ENCODE measurements around the gene EYA2.
A peak's percentile ranks its signal among the peaks of the same experiment; 100 is the strongest.
"Not testable (repeated sequence)": the region's sequence is repeated elsewhere in the genome, so short reads cannot be mapped to it uniquely, and the experiment has no call there.

The EYA2 gene

GRCh38 chr20:47198996-47199552 lies 304.4 kb downstream of the EYA2 start:
- Mint-ChIP-seq H3K4me3 (no peak overlapping the region), H3K9me3 (no peaks in the 10 kb centered on the region), H3K36me3 (no peaks in the 10 kb centered on the region), H3K4me1 (peaks cover 6% of the 10 kb centered on the region), H3K27ac (no peak overlapping the region)
- ATAC-seq (no peak), DNase-seq (ENCODE audit: low spot score in 2 of 2) (no peak)

- Mint-ChIP-seq H3K27ac (no peak overlapping the region), H3K9me3 (no peaks in the 10 kb centered on the region), H3K4me1 (peaks cover 6% of the 10 kb centered on the region), H3K4me3 (no peak overlapping the region), H3K36me3 (no peaks in the 10 kb centered on the region)
- DNase-seq (ENCODE audit: low spot score in 2 of 2) (no peak), ATAC-seq (no peak)
Observed at GRCh38 chr20:47201074-47201730, 306.6 kb downstream of the EYA2 start.

DNA sequence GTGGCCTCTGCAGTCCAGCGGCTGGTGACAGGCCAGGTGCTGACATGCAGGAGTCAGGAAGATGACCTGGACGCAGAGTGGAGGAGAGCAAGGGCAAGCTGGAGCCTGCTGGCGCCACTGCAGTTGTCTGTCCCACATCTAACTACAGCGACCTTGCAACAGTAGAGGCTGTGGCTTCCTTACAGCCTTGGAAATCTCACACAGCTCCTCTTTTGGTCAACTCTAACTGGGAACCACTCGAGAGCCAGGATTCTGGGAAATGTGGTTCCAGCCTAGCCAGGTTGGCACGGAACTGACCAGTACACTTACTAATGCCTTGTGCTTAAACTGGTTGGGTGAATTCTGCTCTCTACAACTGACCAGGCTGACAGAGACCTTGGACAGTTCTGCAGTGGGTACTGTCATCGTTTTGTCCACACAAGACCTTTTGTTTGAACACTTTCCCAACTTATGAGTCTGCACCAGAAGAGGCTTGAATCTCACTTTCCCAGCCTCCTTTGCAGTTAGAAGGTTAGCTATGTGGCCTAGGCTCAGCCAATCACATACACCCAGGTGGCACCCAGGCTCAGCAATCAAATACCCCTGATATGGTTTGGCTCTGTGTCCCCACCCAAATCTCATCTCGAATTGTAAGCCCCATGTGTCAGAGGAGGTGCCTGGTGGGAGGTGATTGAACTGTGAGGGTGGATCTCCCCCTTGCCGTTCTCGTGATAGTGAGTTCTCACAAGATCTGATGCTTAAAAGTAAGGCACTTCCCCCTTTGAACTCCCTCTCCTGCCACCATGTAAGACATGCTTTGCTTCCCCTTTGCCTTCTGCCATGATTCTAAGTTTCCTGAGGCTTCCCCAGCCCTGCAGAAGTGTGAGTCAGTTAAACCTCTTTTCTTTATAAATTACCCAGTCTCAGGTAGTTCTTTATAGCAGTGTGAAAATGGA lies 308.4 kb downstream of the EYA2 start:
- H3K36me3 Mint-ChIP-seq, result peaks cover 12% of the 10 kb centered on the region
- no peak for DNase-seq (ENCODE audit: low spot score in 2 of 2)
- no peak overlapping the region for H3K27ac Mint-ChIP-seq
- H3K4me1 Mint-ChIP-seq, result peaks cover 6% of the 10 kb centered on the region
- H3K9me3 Mint-ChIP-seq, result no peaks in the 10 kb centered on the region
- no peak overlapping the region for H3K4me3 Mint-ChIP-seq
- ATAC-seq, result no peak

DNA sequence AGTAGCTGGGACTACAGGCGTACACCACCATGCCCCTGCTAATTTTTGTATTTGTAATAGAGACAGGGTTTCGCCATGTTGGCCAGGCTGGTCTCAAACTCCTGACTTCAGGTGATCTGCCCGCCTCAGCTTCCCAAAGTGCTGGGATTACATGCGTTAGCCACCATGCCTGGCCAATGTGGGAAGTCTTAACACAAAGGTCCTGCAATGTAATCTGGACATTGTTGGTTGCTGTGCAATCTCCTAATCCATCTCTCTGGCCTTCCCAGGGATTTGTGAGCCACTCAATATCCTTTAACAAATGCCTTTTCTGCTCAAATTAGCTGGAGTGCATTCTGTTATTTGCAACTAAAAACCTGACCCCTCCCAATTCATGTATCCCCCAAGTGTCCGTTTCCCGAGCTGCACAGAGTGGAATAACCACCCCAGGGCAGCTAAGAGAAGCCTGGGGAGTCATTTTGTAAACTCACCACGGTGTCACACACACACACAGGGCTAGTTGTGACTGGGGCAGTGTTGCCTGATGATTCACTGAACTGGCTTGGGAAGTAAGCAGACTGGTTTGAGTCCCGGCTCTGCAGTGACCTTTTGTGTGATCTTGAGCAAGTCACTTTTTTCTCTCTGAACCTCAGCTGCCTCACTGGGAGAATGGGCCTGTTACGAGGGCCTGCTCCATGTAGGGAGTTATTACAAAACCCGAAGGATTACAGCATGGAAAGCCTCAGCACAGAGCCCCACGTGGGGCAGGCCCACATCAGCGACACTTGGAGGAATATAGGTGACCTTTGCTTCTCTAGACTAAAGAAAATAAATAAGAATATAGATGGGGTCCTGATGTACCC lies 309.6 kb downstream of the EYA2 start:
- Mint-ChIP-seq H3K9me3 (no peaks in the 10 kb centered on the region), H3K36me3 (peaks cover 12% of the 10 kb centered on the region), H3K4me3 (no peak overlapping the region), H3K27ac (no peak overlapping the region), H3K4me1 (no peaks in the 10 kb centered on the region)
- peak; percentile 43 for ATAC-seq
- no peak for DNase-seq (ENCODE audit: low spot score in 2 of 2)

GRCh38 chr20:47204850-47205122 lies 310.1 kb downstream of the EYA2 start:
- not testable (repeated sequence) for H3K4me1 Mint-ChIP-seq; H3K4me3 Mint-ChIP-seq; ATAC-seq; H3K9me3 Mint-ChIP-seq; H3K27ac Mint-ChIP-seq; DNase-seq (ENCODE audit: low spot score in 2 of 2)
- H3K36me3 Mint-ChIP-seq, result peaks cover 12% of the 10 kb centered on the region

DNA sequence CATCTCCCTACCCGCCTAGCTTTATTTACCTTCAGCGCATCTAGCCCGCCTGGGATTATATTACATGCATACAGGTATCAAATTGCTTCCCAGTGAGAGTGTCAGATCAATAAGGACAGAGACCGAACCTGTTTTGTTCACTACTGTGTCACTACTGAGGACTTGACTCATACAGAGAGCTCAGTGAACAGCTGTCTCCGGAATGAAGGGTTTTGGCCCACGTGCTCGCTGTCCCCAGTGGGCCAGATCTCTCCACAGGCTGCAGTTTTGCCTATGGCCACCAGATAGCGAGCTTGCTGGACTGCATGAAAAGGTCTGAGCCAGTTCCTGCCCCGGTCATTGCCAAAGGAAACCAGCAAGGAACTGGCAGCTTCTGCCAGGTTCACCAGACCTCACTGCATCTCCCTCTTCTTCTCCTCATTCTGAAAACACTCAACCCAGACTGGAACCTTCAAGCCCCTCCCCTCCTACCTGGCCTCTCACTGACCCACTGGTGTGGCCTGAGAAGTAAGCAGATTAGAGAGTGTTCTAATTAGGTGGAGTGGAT lies 311.0 kb downstream of the EYA2 start:
- no peak overlapping the region for H3K27ac Mint-ChIP-seq
- H3K36me3 Mint-ChIP-seq, result peaks cover 12% of the 10 kb centered on the region
- DNase-seq (ENCODE audit: low spot score in 2 of 2) (no peak), ATAC-seq (peak; percentile 31)
- H3K4me1 Mint-ChIP-seq, result no peaks in the 10 kb centered on the region
- no peak overlapping the region for H3K4me3 Mint-ChIP-seq
- H3K9me3 Mint-ChIP-seq, result no peaks in the 10 kb centered on the region

GRCh38 chr20:47206552-47206951 lies 311.9 kb downstream of the EYA2 start:
- not testable (repeated sequence) for H3K9me3 Mint-ChIP-seq; H3K4me1 Mint-ChIP-seq; DNase-seq (ENCODE audit: low spot score in 2 of 2); ATAC-seq; H3K27ac Mint-ChIP-seq; H3K4me3 Mint-ChIP-seq
- peaks cover 12% of the 10 kb centered on the region for H3K36me3 Mint-ChIP-seq

- Mint-ChIP-seq H3K4me1 (no peaks in the 10 kb centered on the region), H3K27ac (peak overlapping the region; percentile 48), H3K4me3 (no peak overlapping the region), H3K9me3 (no peaks in the 10 kb centered on the region), H3K36me3 (peaks cover 12% of the 10 kb centered on the region)
- ATAC-seq, result no peak
- no peak for DNase-seq (ENCODE audit: low spot score in 2 of 2)
Observed at GRCh38 chr20:47206962-47207641, 312.5 kb downstream of the EYA2 start.

DNA sequence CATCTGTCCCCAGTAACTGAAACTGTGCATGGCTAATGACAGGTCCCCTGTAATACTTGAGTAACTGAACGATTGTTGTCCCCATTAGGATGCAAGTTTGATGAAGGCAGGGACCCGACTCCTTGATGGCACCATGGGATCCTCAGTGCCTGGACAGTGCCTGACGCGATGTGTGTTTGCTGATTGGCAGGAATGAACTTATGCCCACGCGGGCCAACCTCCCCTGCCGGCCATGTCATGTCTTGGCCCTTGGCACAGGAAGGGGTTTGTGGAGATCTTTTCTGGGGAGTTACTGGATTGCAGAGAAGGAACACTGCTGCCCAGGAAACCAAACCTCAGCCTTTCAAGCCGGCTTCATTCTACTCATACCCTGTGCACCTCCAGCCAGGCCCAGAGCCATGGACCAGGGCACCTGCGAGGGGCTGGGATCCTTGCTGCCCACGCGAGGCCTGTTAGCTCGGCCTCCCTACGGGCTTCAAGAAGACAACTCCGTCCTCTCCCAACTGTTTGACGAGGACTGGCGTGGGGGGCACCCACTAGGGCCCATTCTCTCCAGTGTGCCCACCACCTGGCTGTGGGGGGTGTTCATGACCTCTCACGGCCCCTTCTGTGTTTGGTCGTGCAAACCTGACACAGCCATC lies 314.0 kb downstream of the EYA2 start:
- DNase-seq (ENCODE audit: low spot score in 2 of 2) (no peak), ATAC-seq (no peak)
- no peaks in the 10 kb centered on the region for H3K4me1 Mint-ChIP-seq
- no peaks in the 10 kb centered on the region for H3K9me3 Mint-ChIP-seq
- peaks cover 12% of the 10 kb centered on the region for H3K36me3 Mint-ChIP-seq
- H3K27ac Mint-ChIP-seq, result peak overlapping the region; percentile 6
- no peak overlapping the region for H3K4me3 Mint-ChIP-seq

GRCh38 chr20:47209982-47210381 lies 315.3 kb downstream of the EYA2 start:
- H3K27ac Mint-ChIP-seq, result no peak overlapping the region
- no peak for DNase-seq (ENCODE audit: low spot score in 2 of 2)
- ATAC-seq, result no peak
- peaks cover 12% of the 10 kb centered on the region for H3K36me3 Mint-ChIP-seq
- H3K9me3 Mint-ChIP-seq, result no peaks in the 10 kb centered on the region
- no peaks in the 10 kb centered on the region for H3K4me1 Mint-ChIP-seq
- H3K4me3 Mint-ChIP-seq, result no peak overlapping the region

DNA sequence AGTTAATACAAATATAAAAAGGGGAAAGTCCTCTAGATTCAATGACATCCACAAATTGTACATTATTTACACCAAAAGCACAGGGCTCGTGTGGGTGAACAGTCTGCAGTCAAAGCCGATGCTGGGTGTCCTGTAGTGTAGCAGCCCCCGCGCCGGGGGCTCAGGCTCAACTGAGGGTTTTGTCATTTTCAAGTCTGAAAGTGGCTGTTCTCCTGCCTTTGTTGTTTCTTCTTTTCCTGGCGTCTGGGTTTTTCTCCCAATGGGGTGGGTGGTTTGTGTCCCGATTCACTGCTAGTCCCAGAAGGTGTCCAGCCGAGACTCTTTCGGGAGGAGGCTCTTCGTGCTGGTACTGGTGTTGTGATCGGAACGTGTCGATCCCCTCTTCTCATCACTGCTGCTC lies 315.8 kb downstream of the EYA2 start:
- Mint-ChIP-seq H3K4me3 (no peak overlapping the region), H3K9me3 (no peaks in the 10 kb centered on the region), H3K27ac (no peak overlapping the region), H3K36me3 (peaks cover 12% of the 10 kb centered on the region), H3K4me1 (no peaks in the 10 kb centered on the region)
- ATAC-seq (no peak), DNase-seq (ENCODE audit: low spot score in 2 of 2) (no peak)

- no peak overlapping the region for H3K4me3 Mint-ChIP-seq
- peaks cover 5% of the 10 kb centered on the region for H3K4me1 Mint-ChIP-seq
- ATAC-seq, result no peak
- no peak for DNase-seq (ENCODE audit: low spot score in 2 of 2)
- peaks cover 12% of the 10 kb centered on the region for H3K36me3 Mint-ChIP-seq
- H3K9me3 Mint-ChIP-seq, result no peaks in the 10 kb centered on the region
- H3K27ac Mint-ChIP-seq, result no peak overlapping the region
Observed at GRCh38 chr20:47211036-47211435, 316.4 kb downstream of the EYA2 start.

DNA sequence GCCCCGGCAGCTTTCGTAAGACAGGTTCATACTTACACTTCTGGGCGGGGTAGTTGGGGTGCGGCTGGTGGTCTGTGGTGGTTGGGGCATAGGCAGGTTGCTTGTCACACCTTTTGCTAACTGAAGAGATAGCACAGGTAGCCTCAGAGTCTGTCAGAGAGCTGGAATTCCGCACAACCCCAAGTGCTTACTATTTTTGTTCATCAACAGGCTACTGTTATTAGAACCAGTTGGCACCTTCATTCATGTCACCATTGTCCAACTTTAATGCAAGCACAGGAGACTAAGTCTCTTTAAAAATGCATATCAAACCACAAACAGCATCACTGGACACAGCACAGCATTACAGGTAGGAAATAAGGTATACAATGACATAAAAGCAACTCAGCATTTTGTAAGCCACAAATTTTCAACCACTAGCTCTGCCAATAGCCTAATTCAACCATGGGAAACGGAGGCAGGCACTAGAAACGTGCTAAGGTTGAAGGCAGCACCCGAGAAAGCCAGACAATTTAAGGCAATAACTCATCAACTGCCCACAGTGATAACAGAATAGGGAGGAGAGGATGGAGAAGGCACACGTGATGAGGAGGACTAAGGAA lies 318.1 kb downstream of the EYA2 start:
- no peaks in the 10 kb centered on the region for H3K9me3 Mint-ChIP-seq
- ATAC-seq (no peak), DNase-seq (ENCODE audit: low spot score in 2 of 2) (no peak)
- no peaks in the 10 kb centered on the region for H3K36me3 Mint-ChIP-seq
- H3K27ac Mint-ChIP-seq, result no peak overlapping the region
- H3K4me1 Mint-ChIP-seq, result peaks cover 7% of the 10 kb centered on the region
- no peak overlapping the region for H3K4me3 Mint-ChIP-seq

DNA sequence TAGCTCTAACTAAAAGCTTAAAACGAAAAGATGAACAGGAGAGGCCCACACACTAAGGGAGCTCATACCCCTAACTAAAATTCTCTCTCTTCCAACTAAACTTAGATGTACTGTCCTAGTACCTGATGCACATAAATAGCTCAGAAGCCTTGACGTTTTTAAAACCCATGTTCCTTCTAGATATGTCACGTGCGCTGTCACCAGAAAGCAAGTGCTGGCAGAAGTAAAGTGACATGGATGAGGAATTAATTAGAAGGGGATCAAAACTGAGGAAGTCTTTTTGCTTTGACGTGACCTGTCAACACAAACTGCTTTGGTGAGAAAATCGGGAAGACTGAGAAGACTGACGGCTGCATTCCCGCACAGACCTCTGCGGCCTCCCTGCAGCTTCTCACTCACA lies 319.3 kb downstream of the EYA2 start:
- no peaks in the 10 kb centered on the region for H3K9me3 Mint-ChIP-seq
- ATAC-seq (no peak), DNase-seq (ENCODE audit: low spot score in 2 of 2) (no peak)
- H3K4me1 Mint-ChIP-seq, result peaks cover 10% of the 10 kb centered on the region
- no peak overlapping the region for H3K27ac Mint-ChIP-seq
- no peaks in the 10 kb centered on the region for H3K36me3 Mint-ChIP-seq
- H3K4me3 Mint-ChIP-seq, result no peak overlapping the region
